GM23338 (cell line): ENCODE results near the gene OR2T11. TPM values are rescaled to one million over a fixed set of nuclear protein-coding genes. Genes with fewer than 3 reads are reported as not detected.

ENCODE experiments used
- ATAC-seq: fragments of 200-7000 bp; cut with Tn5 transposase; 3 replicates; pipeline ENCODE4 v1.9.1; 2020
- DNase-seq: peaks from one replicate; pipeline ENCODE4 v3.0.0-alpha.2; 2015; ENCODE audit warnings: low spot score
- H2AFZ ChIP-seq: fragments of 200-600 bp; sonication (generic); 2 replicates; pipeline ENCODE4 v1.8.0; 2016; ENCODE audit warnings: antibody characterized with exemption, mild to moderate bottlenecking, moderate library complexity
- H3F3A ChIP-seq: fragments of 200-600 bp; sonication (generic); replicated peaks from 2 replicates; pipeline ENCODE4 v1.8.0; 2017; ENCODE audit warnings: antibody characterized with exemption, mixed run types, low read depth
- H3K27ac ChIP-seq: fragments of 200-600 bp; sonication (generic); 2 replicates; pipeline ENCODE4 v1.6.1; 2016; ENCODE audit warnings: low read depth
- H3K27me3 ChIP-seq: fragments of 200-600 bp; sonication (generic); 2 replicates; pipeline ENCODE4 v1.8.0; 2016; ENCODE audit warnings: mild to moderate bottlenecking, mixed run types, moderate library complexity; ENCODE audit not compliant: insufficient read depth
- H3K36me3 ChIP-seq: fragments of 200-600 bp; sonication (generic); 2 replicates; pipeline ENCODE4 v1.8.0; 2016; ENCODE audit warnings: mild to moderate bottlenecking; ENCODE audit not compliant: insufficient read depth
- H3K4me1 ChIP-seq: fragments of 200-600 bp; sonication (generic); 2 replicates; pipeline ENCODE4 v1.8.0; 2016; ENCODE audit warnings: mild to moderate bottlenecking, moderate library complexity; ENCODE audit not compliant: insufficient read depth
- H3K4me2 ChIP-seq: fragments of 200-600 bp; sonication (generic); 2 replicates; pipeline ENCODE4 v1.7.1; 2017; ENCODE audit warnings: mixed run types
- H3K4me3 ChIP-seq: fragments of 200-600 bp; sonication (generic); 2 replicates; pipeline ENCODE4 v1.6.1; 2016; ENCODE audit warnings: mixed run types
- H3K79me2 ChIP-seq: fragments of 200-600 bp; sonication (generic); replicated peaks from 2 replicates; pipeline ENCODE4 v1.8.0; 2017; ENCODE audit warnings: mild to moderate bottlenecking; ENCODE audit not compliant: insufficient read depth
- H3K9me2 ChIP-seq: fragments of 200-600 bp; sonication (generic); 2 replicates; pipeline ENCODE4 v1.8.0; 2017; ENCODE audit not compliant: insufficient read depth
- H4K20me1 ChIP-seq: fragments of 200-600 bp; sonication (generic); replicated peaks from 2 replicates; pipeline ENCODE4 v1.8.0; 2017; ENCODE audit warnings: mild to moderate bottlenecking; ENCODE audit not compliant: insufficient read depth
- H3K27ac Mint-ChIP-seq: 2 replicates; pipeline ENCODE4 v1.8.0; 2020; ENCODE audit warnings: inconsistent platforms, mild to moderate bottlenecking, moderate library complexity, mixed read lengths
- H3K27me3 Mint-ChIP-seq: 3 replicates; pipeline ENCODE4 v1.8.0; 2022; ENCODE audit warnings: low read depth, mild to moderate bottlenecking, moderate library complexity, mixed read lengths, inconsistent platforms; ENCODE audit not compliant: insufficient read depth, poor library complexity
- H3K36me3 Mint-ChIP-seq: 3 replicates; pipeline ENCODE4 v1.8.0; 2021; ENCODE audit warnings: low read depth, mild to moderate bottlenecking, inconsistent platforms, moderate library complexity, mixed read lengths
- H3K4me1 Mint-ChIP-seq: 3 replicates; pipeline ENCODE4 v1.8.0; 2020; ENCODE audit warnings: mild to moderate bottlenecking, inconsistent platforms, mixed read lengths
- H3K4me3 Mint-ChIP-seq: 3 replicates; pipeline ENCODE4 v1.8.0; 2021; ENCODE audit warnings: moderate library complexity, mild to moderate bottlenecking, inconsistent platforms, mixed read lengths
- H3K9me3 Mint-ChIP-seq: 3 replicates; pipeline ENCODE4 v1.8.0; 2020; ENCODE audit warnings: moderate library complexity, mild to moderate bottlenecking, inconsistent platforms, mixed read lengths
- CTCF ChIP-seq, 2 experiments: fragments of 200-600 bp in 1 of 2; sonication (generic) in 1 of 2; conservative IDR thresholded peaks; 2 replicates each; pipeline versions ENCODE4 v1.5.1 to v1.6.1; 2016 to 2017; ENCODE audit warnings: antibody characterized with exemption in 2 of 2, low read depth in 2 of 2, mild to moderate bottlenecking in 2 of 2, moderate library complexity in 1 of 2
- EZH2 ChIP-seq: fragments of 200-600 bp; sonication (generic); IDR thresholded peaks from one replicate; pipeline ENCODE4 v1.8.0; 2017; ENCODE audit warnings: antibody characterized with exemption, mild to moderate bottlenecking, low read depth; ENCODE audit not compliant: unreplicated experiment
- EZH2phosphoT487 ChIP-seq: fragments of 200-600 bp; sonication (generic); IDR thresholded peaks from one replicate; pipeline ENCODE4 v1.8.1; 2018; ENCODE audit warnings: antibody characterized with exemption; ENCODE audit not compliant: unreplicated experiment
- JUNB ChIP-seq: IDR thresholded peaks from one replicate; pipeline ENCODE4 v1.6.1; 2016; ENCODE audit warnings: antibody characterized with exemption; ENCODE audit not compliant: unreplicated experiment
- NANOG ChIP-seq: IDR thresholded peaks from 2 replicates; pipeline ENCODE4 v1.6.1; 2016; ENCODE audit warnings: antibody characterized with exemption, borderline replicate concordance
- REST ChIP-seq: IDR thresholded peaks from one replicate; pipeline ENCODE4 v1.6.1; 2018; ENCODE audit warnings: antibody characterized with exemption; ENCODE audit not compliant: unreplicated experiment
- STAT1 ChIP-seq: IDR thresholded peaks from one replicate; pipeline ENCODE4 v1.6.1; 2016; ENCODE audit warnings: antibody characterized with exemption; ENCODE audit not compliant: unreplicated experiment
- ZNF114 ChIP-seq: fragments of 250-450 bp; sonication (Bioruptor Pico); IDR thresholded peaks from 2 replicates; pipeline ENCODE4 v1.5.0; 2020; ENCODE audit warnings: mild to moderate bottlenecking, moderate library complexity
- polyA plus RNA-seq: library from polyadenylated mRNA; unstranded; fragments of >200 nt; fragmentation: Nextera tagmentation; extraction: Ambion mirVana; gene quantifications from 2 replicates; pipeline ENCODE4 v1.2.1, GENCODE V29; 2016
- total RNA-seq: library from RNA; depleted of rRNA; stranded (reverse); fragments of >200 nt; shearing (Covaris generic); gene quantifications from 2 replicates; pipeline ENCODE4 v1.2.3, GENCODE V29; 2014
- TF ChIP-seq, protein P1 (sequence below): IDR thresholded peaks from 2 replicates; pipeline ENCODE4 v1.6.1; 2016; ENCODE audit warnings: antibody characterized with exemption
- TF ChIP-seq, protein P2 (sequence below): fragments of 250-450 bp; sonication (Bioruptor Pico); IDR thresholded peaks from 2 replicates; pipeline ENCODE4 v1.5.0; 2020; ENCODE audit warnings: mild to moderate bottlenecking, moderate library complexity

OR2T11 gene
- total and polyA plus RNA-seq, 2 experiments from 2014 or later: not detected

- Histone ChIP-seq H3K27ac (no peak overlapping the region), H3K4me1 (no peaks in the 10 kb centered on the region), H3K27me3 (no peaks in the 10 kb centered on the region), H3F3A (no peaks in the 10 kb centered on the region), H4K20me1 (no peaks in the 10 kb centered on the region), H3K36me3 (no peaks in the 10 kb centered on the region), H3K4me3 (no peak overlapping the region), H3K79me2 (no peaks in the 10 kb centered on the region), H2AFZ (no peak overlapping the region), H3K9me2 (no peaks in the 10 kb centered on the region), H3K4me2 (no peak overlapping the region)
- Mint-ChIP-seq H3K9me3 (peaks cover 81% of the 10 kb centered on the region), H3K4me1 (no peaks in the 10 kb centered on the region), H3K4me3 (no peak overlapping the region), H3K27ac (no peak overlapping the region), H3K36me3 (peaks cover 17% of the 10 kb centered on the region; the same call in 2 of the 3 replicates), H3K27me3 (peaks cover 4% of the 10 kb centered on the region)
- no peak for ATAC-seq
- DNase-seq: no peak
- no peak for TF ChIP-seq ZNF114
- TF ChIP-seq REST: no peak
- no peak for TF ChIP-seq STAT1
- TF ChIP-seq JUNB: no peak
These were observed 38.3 kb downstream of the OR2T11 start for GRCh38 chr1:248596615-248597014.

DNA sequence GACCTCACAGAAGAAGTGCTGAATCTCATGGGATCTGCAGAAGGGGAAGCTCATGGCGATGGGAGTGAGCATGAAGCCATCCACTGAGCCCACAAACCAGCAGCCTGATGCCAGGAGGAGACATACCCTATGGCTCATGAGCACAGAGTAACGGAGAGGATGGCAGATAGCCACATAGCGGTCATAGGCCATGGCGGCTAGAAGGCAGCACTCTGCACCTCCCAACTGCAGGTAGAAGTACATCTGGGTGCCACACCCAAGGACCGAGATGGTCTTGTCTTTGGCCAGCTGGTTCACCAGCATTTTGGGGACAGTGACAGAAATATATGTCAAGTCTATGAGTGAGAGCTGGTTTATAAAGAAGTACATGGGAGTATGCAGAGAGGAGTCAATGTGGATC is 41.7 kb downstream of the OR2T11 start:
- H3K27me3 ChIP-seq: no peaks in the 10 kb centered on the region
- H4K20me1 ChIP-seq: no peaks in the 10 kb centered on the region
- DNase-seq: no peak
- H3K36me3 Mint-ChIP-seq: peaks cover 19% of the 10 kb centered on the region; the same call in 2 of the 3 replicates
- H3K27ac ChIP-seq: no peak overlapping the region
- no peak for TF ChIP-seq EZH2
- TF ChIP-seq, protein P1, sequence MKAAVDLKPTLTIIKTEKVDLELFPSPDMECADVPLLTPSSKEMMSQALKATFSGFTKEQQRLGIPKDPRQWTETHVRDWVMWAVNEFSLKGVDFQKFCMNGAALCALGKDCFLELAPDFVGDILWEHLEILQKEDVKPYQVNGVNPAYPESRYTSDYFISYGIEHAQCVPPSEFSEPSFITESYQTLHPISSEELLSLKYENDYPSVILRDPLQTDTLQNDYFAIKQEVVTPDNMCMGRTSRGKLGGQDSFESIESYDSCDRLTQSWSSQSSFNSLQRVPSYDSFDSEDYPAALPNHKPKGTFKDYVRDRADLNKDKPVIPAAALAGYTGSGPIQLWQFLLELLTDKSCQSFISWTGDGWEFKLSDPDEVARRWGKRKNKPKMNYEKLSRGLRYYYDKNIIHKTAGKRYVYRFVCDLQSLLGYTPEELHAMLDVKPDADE: no peak
- TF ChIP-seq, protein P2, sequence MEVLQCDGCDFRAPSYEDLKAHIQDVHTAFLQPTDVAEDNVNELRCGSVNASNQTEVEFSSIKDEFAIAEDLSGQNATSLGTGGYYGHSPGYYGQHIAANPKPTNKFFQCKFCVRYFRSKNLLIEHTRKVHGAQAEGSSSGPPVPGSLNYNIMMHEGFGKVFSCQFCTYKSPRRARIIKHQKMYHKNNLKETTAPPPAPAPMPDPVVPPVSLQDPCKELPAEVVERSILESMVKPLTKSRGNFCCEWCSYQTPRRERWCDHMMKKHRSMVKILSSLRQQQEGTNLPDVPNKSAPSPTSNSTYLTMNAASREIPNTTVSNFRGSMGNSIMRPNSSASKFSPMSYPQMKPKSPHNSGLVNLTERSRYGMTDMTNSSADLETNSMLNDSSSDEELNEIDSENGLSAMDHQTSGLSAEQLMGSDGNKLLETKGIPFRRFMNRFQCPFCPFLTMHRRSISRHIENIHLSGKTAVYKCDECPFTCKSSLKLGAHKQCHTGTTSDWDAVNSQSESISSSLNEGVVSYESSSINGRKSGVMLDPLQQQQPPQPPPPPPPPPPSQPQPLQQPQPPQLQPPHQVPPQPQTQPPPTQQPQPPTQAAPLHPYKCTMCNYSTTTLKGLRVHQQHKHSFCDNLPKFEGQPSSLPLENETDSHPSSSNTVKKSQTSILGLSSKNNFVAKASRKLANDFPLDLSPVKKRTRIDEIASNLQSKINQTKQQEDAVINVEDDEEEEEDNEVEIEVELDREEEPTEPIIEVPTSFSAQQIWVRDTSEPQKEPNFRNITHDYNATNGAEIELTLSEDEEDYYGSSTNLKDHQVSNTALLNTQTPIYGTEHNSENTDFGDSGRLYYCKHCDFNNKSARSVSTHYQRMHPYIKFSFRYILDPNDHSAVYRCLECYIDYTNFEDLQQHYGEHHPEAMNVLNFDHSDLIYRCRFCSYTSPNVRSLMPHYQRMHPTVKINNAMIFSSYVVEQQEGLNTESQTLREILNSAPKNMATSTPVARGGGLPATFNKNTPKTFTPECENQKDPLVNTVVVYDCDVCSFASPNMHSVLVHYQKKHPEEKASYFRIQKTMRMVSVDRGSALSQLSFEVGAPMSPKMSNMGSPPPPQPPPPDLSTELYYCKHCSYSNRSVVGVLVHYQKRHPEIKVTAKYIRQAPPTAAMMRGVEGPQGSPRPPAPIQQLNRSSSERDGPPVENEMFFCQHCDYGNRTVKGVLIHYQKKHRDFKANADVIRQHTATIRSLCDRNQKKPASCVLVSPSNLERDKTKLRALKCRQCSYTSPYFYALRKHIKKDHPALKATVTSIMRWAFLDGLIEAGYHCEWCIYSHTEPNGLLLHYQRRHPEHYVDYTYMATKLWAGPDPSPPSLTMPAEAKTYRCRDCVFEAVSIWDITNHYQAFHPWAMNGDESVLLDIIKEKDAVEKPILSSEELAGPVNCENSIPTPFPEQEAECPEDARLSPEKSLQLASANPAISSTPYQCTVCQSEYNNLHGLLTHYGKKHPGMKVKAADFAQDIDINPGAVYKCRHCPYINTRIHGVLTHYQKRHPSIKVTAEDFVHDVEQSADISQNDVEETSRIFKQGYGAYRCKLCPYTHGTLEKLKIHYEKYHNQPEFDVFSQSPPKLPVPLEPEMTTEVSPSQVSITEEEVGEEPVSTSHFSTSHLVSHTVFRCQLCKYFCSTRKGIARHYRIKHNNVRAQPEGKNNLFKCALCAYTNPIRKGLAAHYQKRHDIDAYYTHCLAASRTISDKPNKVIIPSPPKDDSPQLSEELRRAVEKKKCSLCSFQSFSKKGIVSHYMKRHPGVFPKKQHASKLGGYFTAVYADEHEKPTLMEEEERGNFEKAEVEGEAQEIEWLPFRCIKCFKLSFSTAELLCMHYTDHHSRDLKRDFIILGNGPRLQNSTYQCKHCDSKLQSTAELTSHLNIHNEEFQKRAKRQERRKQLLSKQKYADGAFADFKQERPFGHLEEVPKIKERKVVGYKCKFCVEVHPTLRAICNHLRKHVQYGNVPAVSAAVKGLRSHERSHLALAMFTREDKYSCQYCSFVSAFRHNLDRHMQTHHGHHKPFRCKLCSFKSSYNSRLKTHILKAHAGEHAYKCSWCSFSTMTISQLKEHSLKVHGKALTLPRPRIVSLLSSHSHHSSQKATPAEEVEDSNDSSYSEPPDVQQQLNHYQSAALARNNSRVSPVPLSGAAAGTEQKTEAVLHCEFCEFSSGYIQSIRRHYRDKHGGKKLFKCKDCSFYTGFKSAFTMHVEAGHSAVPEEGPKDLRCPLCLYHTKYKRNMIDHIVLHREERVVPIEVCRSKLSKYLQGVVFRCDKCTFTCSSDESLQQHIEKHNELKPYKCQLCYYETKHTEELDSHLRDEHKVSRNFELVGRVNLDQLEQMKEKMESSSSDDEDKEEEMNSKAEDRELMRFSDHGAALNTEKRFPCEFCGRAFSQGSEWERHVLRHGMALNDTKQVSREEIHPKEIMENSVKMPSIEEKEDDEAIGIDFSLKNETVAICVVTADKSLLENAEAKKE: no peak
- TF ChIP-seq NANOG: no peak
- TF ChIP-seq EZH2phosphoT487: no peak
- TF ChIP-seq CTCF (conservative IDR thresholded peaks at IDR 0.05; ENCODE audit: low read depth in 2 of 2): no peak
- TF ChIP-seq JUNB: no peak
- H3F3A ChIP-seq: no peaks in the 10 kb centered on the region
- H3K79me2 ChIP-seq: no peaks in the 10 kb centered on the region
- H3K27me3 Mint-ChIP-seq: peaks cover 4% of the 10 kb centered on the region
- ATAC-seq: no peak
- H3K27ac Mint-ChIP-seq: no peak overlapping the region
- H3K4me3 ChIP-seq: no peak overlapping the region
- no peak overlapping the region for H2AFZ ChIP-seq
- no peaks in the 10 kb centered on the region for H3K4me1 Mint-ChIP-seq
- H3K4me3 Mint-ChIP-seq: no peak overlapping the region
- H3K9me3 Mint-ChIP-seq: peaks cover 82% of the 10 kb centered on the region
- H3K36me3 ChIP-seq: 0 out of 2 replicates have a peak, but pooled peaks cover 11% of the 10 kb centered on the region
- H3K4me2 ChIP-seq: no peak overlapping the region
- no peaks in the 10 kb centered on the region for H3K4me1 ChIP-seq
- no peaks in the 10 kb centered on the region for H3K9me2 ChIP-seq
